K562 (cell line): ENCODE results near the gene LIPN. TPM values are rescaled to one million over a fixed set of nuclear protein-coding genes. Genes with fewer than 3 reads are reported as not detected.

Source experiments
- ID3 ChIP-seq, 2 experiments: fragments of 250-450 bp in 1 of 2; fragments of 450-650 bp in 1 of 2; sonication (Bioruptor Pico) in 1 of 2; IDR thresholded peaks; 2 replicates each; pipeline versions ENCODE4 v1.6.1 to v1.8.0; 2016 to 2021; ENCODE audit warnings: mild to moderate bottlenecking in 2 of 2, moderate library complexity in 2 of 2, missing compliant biosample characterization in 1 of 2, missing genetic modification characterization in 1 of 2
- STAG1 ChIP-seq: sonication (generic); formaldehyde crosslinking; IDR thresholded peaks from 2 replicates; pipeline ENCODE4 v1.5.0; 2020; ENCODE audit warnings: missing genetic modification reagents, borderline replicate concordance
- ZNF696 ChIP-seq: fragments of 250-450 bp; sonication (Bioruptor Pico); conservative IDR thresholded peaks from 2 replicates; pipeline ENCODE4 v1.4.0; 2020; ENCODE audit warnings: mild to moderate bottlenecking, moderate library complexity
- ZNF76 ChIP-seq: fragments of 250-450 bp; sonication (Bioruptor Pico); IDR thresholded peaks from 2 replicates; pipeline ENCODE4 v1.4.0; 2020; ENCODE audit warnings: mild to moderate bottlenecking, moderate library complexity, borderline replicate concordance
- polyA plus RNA-seq, 8 experiments: library from polyadenylated mRNA; depleted of rRNA in 4 of 8; stranded (reverse) in 5 of 8; unstranded in 3 of 8; fragments of >200 nt; fragmentation: Nextera tagmentation in 2 of 8; fragmentation: Illumina TruSeq in 1 of 8; extraction: Ambion mirVana in 2 of 8; extraction: Trizol in 1 of 8; gene quantifications; 2 replicates each; pipeline versions ENCODE4 v1.2.1 to v1.2.3, GENCODE V29; 2011 to 2014; ENCODE audit warnings: inconsistent platforms in 1 of 8, missing spikeins in 1 of 8
- total RNA-seq, 7 experiments: library from RNA; depleted of rRNA in 6 of 7; stranded (reverse); fragments of >200 nt in 6 of 7; fragmentation: Illumina TruSeq in 2 of 7; extraction: Trizol in 2 of 7; gene quantifications; 2 replicates each; pipeline versions ENCODE4 v1.2.1 to v1.2.3, GENCODE V29; 2011 to 2021; ENCODE audit warnings: low replicate concordance in 1 of 7
- TF ChIP-seq, protein P1 (sequence below), 2 experiments: fragments of 450-650 bp; formaldehyde crosslinking in 1 of 2; IDR thresholded peaks; 2 replicates each; pipeline versions ENCODE4 v1.4.0 to v1.6.1; 2014 to 2020; ENCODE audit warnings: mild to moderate bottlenecking in 2 of 2, borderline replicate concordance in 1 of 2, low read depth in 1 of 2

Gene LIPN
- total and polyA plus RNA-seq, 9 of the 15 experiments (the other 6 are each of a cell fraction or from before 2014, with no cell fraction given), result not detected

DNA sequence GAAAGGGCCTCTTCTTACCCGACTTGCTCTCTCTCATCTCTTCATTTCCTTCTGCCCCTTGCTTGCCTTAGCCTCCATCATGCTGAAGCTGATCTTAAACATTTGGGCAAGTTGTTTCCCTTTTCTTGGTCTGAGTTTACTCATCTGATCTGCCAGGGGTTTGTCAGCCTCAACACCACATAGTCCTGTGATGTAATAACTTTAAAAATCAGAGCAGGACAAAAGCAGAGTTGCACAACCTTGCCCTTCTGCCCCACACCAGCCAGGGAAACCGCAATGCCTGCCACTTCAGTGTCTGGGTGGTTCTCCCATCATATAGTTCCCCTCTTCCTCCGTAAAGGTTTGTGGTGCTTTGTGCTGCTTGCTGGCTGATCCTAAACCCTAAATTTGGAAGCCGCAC lies 32.8 kb downstream of the LIPN start (continued):
- TF ChIP-seq, protein P1, sequence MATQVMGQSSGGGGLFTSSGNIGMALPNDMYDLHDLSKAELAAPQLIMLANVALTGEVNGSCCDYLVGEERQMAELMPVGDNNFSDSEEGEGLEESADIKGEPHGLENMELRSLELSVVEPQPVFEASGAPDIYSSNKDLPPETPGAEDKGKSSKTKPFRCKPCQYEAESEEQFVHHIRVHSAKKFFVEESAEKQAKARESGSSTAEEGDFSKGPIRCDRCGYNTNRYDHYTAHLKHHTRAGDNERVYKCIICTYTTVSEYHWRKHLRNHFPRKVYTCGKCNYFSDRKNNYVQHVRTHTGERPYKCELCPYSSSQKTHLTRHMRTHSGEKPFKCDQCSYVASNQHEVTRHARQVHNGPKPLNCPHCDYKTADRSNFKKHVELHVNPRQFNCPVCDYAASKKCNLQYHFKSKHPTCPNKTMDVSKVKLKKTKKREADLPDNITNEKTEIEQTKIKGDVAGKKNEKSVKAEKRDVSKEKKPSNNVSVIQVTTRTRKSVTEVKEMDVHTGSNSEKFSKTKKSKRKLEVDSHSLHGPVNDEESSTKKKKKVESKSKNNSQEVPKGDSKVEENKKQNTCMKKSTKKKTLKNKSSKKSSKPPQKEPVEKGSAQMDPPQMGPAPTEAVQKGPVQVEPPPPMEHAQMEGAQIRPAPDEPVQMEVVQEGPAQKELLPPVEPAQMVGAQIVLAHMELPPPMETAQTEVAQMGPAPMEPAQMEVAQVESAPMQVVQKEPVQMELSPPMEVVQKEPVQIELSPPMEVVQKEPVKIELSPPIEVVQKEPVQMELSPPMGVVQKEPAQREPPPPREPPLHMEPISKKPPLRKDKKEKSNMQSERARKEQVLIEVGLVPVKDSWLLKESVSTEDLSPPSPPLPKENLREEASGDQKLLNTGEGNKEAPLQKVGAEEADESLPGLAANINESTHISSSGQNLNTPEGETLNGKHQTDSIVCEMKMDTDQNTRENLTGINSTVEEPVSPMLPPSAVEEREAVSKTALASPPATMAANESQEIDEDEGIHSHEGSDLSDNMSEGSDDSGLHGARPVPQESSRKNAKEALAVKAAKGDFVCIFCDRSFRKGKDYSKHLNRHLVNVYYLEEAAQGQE (IDR thresholded peaks at IDR 0.05; ENCODE audit: borderline replicate concordance), result no peak
- TF ChIP-seq, protein P1 (CRISPR knock-in tag; IDR thresholded peaks at IDR 0.05; ENCODE audit: low read depth), result no peak
- TF ChIP-seq STAG1 (CRISPR knock-in tag) (no peak), ZNF76 (CRISPR knock-in tag) (no peak), ID3 (CRISPR knock-in tag; IDR thresholded peaks at IDR 0.05) (no peak), ID3 (tag; IDR thresholded peaks at IDR 0.05) (no peak), ZNF696 (CRISPR knock-in tag) (no peak)
